Parathyroid adenoma (tissue), 2 donors: Measurements from ENCODE around the gene RCBTB2.
A peak's percentile ranks its signal among the peaks of the same experiment; 100 is the strongest.

ENCODE experiments used
- H2AFZ ChIP-seq: fragments of 300-600 bp; sonication (generic); one replicate; pipeline ENCODE4 v1.7.0; 2017; ENCODE audit warnings: antibody characterized with exemption, mild to moderate bottlenecking
- H3K27ac ChIP-seq: fragments of 300-600 bp; sonication (generic); one replicate; pipeline ENCODE4 v1.7.0; 2017
- H3K27me3 ChIP-seq: fragments of 300-600 bp; sonication (generic); one replicate; pipeline ENCODE4 v1.7.0; 2017; ENCODE audit warnings: low read length; ENCODE audit not compliant: control insufficient read depth, insufficient read depth
- H3K36me3 ChIP-seq: fragments of 300-600 bp; sonication (generic); one replicate; pipeline ENCODE4 v1.7.0; 2017; ENCODE audit warnings: low read length; ENCODE audit not compliant: control insufficient read depth, insufficient read depth
- H3K4me1 ChIP-seq: fragments of 300-600 bp; sonication (generic); one replicate; pipeline ENCODE4 v1.7.0; 2017; ENCODE audit warnings: control low read depth
- H3K4me2 ChIP-seq: fragments of 300-600 bp; sonication (generic); one replicate; pipeline ENCODE4 v1.7.0; 2017; ENCODE audit warnings: low read length
- H3K4me3 ChIP-seq: fragments of 300-600 bp; sonication (generic); one replicate; pipeline ENCODE4 v1.7.0; 2017; ENCODE audit warnings: low read depth, low read length
- H3K79me2 ChIP-seq: fragments of 300-600 bp; sonication (generic); one replicate; pipeline ENCODE4 v1.7.0; 2017; ENCODE audit warnings: control low read depth
- H3K9ac ChIP-seq: fragments of 300-600 bp; sonication (generic); one replicate; pipeline ENCODE4 v1.7.0; 2017; ENCODE audit warnings: mild to moderate bottlenecking
- H3K9me3 ChIP-seq: fragments of 300-600 bp; sonication (generic); one replicate; pipeline ENCODE4 v1.7.0; 2017; ENCODE audit warnings: low read length; ENCODE audit not compliant: control insufficient read depth
- CTCF ChIP-seq: fragments of 300-600 bp; sonication (generic); IDR thresholded peaks from one replicate; pipeline ENCODE4 v1.7.0; 2017; ENCODE audit warnings: antibody characterized with exemption, mild to moderate bottlenecking
- donor health status: primary hyperparathyroidism.

The RCBTB2 gene

DNA sequence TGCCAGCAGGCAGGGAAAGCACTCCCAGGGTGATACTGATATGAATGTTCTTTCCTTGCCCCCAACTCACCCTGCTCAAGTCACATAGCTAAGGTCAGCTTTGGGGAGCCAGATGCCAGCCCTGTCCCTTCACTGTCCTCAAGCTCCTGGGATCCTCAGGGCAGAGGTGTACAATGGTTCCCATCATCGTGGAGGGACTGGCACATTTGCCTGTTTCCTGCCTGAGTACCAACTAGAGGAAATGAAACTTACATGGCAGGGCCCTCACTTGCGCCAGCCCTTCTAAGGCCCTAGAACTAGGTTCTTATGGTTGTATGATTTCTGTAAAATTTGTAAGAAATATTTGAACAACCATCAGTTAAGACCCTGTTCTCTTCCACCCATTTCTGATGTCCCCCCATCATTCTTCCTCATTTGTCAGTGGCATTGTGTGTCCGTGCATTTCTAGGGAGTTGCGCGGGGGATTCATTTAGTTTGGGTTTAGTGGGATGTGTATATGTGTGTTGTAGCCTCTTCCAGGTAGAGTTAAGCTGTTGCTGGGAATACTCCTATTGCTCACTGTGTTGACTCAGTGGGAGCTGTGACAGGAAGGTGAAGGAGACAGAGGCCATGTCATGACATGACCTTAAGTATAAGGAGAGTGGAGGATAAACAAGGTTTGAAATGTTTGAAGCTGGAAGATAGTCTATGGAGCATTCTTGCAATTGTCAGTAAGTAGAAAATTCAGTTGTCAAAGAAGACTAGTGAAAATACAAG, 41.3 kb upstream of the RCBTB2 start:
- Histone ChIP-seq H3K79me2 (no peaks in the 10 kb centered on the region), H3K4me1 (no peaks in the 10 kb centered on the region)

GRCh38 chr13:48573213-48574007, 40.5 kb upstream of the RCBTB2 start:
- Histone ChIP-seq H3K27ac (peak overlapping the region; percentile 49), H3K9ac (no peak overlapping the region), H3K4me2 (no peak overlapping the region), H3K79me2 (no peaks in the 10 kb centered on the region), H3K36me3 (no peaks in the 10 kb centered on the region), H3K4me1 (no peaks in the 10 kb centered on the region), H3K4me3 (no peak overlapping the region), H3K9me3 (no peaks in the 10 kb centered on the region), H2AFZ (no peak overlapping the region), H3K27me3 (no peaks in the 10 kb centered on the region)
- no peak for TF ChIP-seq CTCF

More for the DNA sequence above, 41.3 kb upstream of the RCBTB2 start:
- TF ChIP-seq CTCF, result no peak
- Histone ChIP-seq H3K4me3 (no peak overlapping the region), H3K4me2 (no peak overlapping the region), H3K27ac (peak overlapping the region; percentile 29), H3K27me3 (no peaks in the 10 kb centered on the region), H3K9me3 (no peaks in the 10 kb centered on the region), H3K36me3 (no peaks in the 10 kb centered on the region), H2AFZ (no peak overlapping the region), H3K9ac (no peak overlapping the region)

GRCh38 chr13:48571126-48571913, 38.4 kb upstream of the RCBTB2 start:
- no peaks in the 10 kb centered on the region for H3K9me3 ChIP-seq
- H3K4me3 ChIP-seq, result no peak overlapping the region
- H3K36me3 ChIP-seq, result no peaks in the 10 kb centered on the region
- H3K27ac ChIP-seq, result peak overlapping the region; percentile 45
- peak overlapping the region; percentile 74 for H2AFZ ChIP-seq
- no peak for TF ChIP-seq CTCF
- H3K79me2 ChIP-seq, result no peaks in the 10 kb centered on the region
- peaks cover 3% of the 10 kb centered on the region for H3K4me1 ChIP-seq
- peak overlapping the region; percentile 55 for H3K4me2 ChIP-seq
- no peak overlapping the region for H3K9ac ChIP-seq
- H3K27me3 ChIP-seq, result no peaks in the 10 kb centered on the region

DNA sequence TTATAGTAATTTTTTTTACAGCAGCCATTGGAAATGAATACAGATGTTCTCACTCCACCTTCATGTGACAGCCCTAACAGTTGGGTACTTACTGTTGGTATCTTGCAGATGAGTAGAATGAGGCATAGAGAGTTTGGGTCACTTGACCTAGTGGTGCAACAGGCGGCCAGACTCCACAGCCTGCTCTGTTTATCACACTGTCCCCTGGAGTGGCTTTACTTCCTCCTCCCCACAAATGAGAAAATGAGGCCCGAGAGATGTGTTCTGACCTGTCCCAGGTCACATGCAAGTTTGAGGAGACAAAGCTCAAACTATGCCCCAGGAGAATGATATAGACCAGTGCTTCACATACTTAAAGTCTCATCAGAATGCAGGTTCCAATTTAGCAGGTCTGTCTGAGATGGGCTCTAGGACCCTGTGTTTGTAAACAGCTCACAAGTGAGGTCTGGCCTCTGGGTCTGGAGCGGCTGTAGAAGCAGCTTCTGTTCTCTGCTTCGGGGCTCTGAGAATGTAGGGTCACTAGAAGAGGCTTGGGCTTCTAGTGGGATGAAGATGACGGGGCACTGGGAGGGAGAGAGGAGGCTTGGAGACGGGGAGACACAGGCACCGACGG, 37.4 kb upstream of the RCBTB2 start:
- TF ChIP-seq CTCF, result no peak
- Histone ChIP-seq H3K27ac (no peak overlapping the region), H3K27me3 (no peaks in the 10 kb centered on the region), H2AFZ (no peak overlapping the region), H3K4me3 (no peak overlapping the region), H3K36me3 (no peaks in the 10 kb centered on the region), H3K9me3 (no peaks in the 10 kb centered on the region), H3K79me2 (no peaks in the 10 kb centered on the region), H3K9ac (no peak overlapping the region), H3K4me1 (peaks cover 3% of the 10 kb centered on the region), H3K4me2 (no peak overlapping the region)
